ENCODE results near the gene MAPKAPK2.
"Not testable (repeated sequence)": the region's sequence is repeated elsewhere in the genome, so short reads cannot be mapped to it uniquely, and the experiment has no call there.

The MAPKAPK2 gene

GRCh38 chr1:206684478-206685333, at the start of gene MAPKAPK2:
MAPKAPK2 (plus strand) TSS chr1:206684905; CDS start chr1:206685230, 325 bp downstream.
- peak; percentile 79 for DNase-seq

GRCh38 chr1:206635080-206635977, 49.4 kb upstream of the MAPKAPK2 start, which contains the start of gene DYRK3:
DYRK3 (plus strand) TSS chr1:206635536; CDS start chr1:206635704, 168 bp downstream.
- DNase-seq: peak; percentile 97

GRCh38 chr1:206635978-206636345, 48.7 kb upstream of the MAPKAPK2 start:
- DNase-seq: peak; percentile 73

GRCh38 chr1:206636671-206637070, 48.0 kb upstream of the MAPKAPK2 start:
- DNase-seq: peak; percentile 69

- DNase-seq: peak; percentile 63
Measured at GRCh38 chr1:206637605-206638004, 47.1 kb upstream of the MAPKAPK2 start.

GRCh38 chr1:206642074-206642473, 42.6 kb upstream of the MAPKAPK2 start:
- not testable (repeated sequence) for DNase-seq

- DNase-seq: no peak
Measured at GRCh38 chr1:206643118-206643698, 41.5 kb upstream of the MAPKAPK2 start.

- no peak for DNase-seq
Measured at GRCh38 chr1:206646504-206646903, 38.2 kb upstream of the MAPKAPK2 start.

GRCh38 chr1:206647224-206647623, 37.5 kb upstream of the MAPKAPK2 start:
- no peak for DNase-seq

GRCh38 chr1:206649261-206649921, 35.3 kb upstream of the MAPKAPK2 start:
- DNase-seq: peak; percentile 41

- DNase-seq: no peak
Measured at GRCh38 chr1:206651014-206651413, 33.7 kb upstream of the MAPKAPK2 start.

- peak; percentile 92 for DNase-seq
Measured at GRCh38 chr1:206651958-206652890, 32.5 kb upstream of the MAPKAPK2 start.

GRCh38 chr1:206653715-206654459, 30.8 kb upstream of the MAPKAPK2 start:
- no peak for DNase-seq

GRCh38 chr1:206654828-206655227, 29.9 kb upstream of the MAPKAPK2 start:
- DNase-seq: no peak

- no peak for DNase-seq
Measured at GRCh38 chr1:206655471-206655882, 29.2 kb upstream of the MAPKAPK2 start.

GRCh38 chr1:206656936-206657335, 27.8 kb upstream of the MAPKAPK2 start:
- DNase-seq: no peak

- DNase-seq: no peak
Measured at GRCh38 chr1:206657751-206658150, 27.0 kb upstream of the MAPKAPK2 start.

- DNase-seq: peak; percentile 78
Measured at GRCh38 chr1:206658264-206658980, 26.3 kb upstream of the MAPKAPK2 start.

GRCh38 chr1:206658981-206659273, 25.8 kb upstream of the MAPKAPK2 start:
- DNase-seq: no peak

GRCh38 chr1:206660136-206660535, 24.6 kb upstream of the MAPKAPK2 start:
- no peak for DNase-seq

Data from OCI-M1 (cell line).